Fibroblast of the aortic adventitia (primary cell): ENCODE data around the gene TBL1X. TPM values are rescaled to one million over a fixed set of nuclear protein-coding genes. Genes with fewer than 3 reads are reported as not detected.

ENCODE experiments used
- DNase-seq: peaks from one replicate; pipeline ENCODE4 v3.0.0-alpha.2; 2010; ENCODE audit warnings: low read depth
- H3K4me3 ChIP-seq: 2 replicates; pipeline ENCODE4 v1.5.1; 2011; ENCODE audit warnings: low read depth, mild to moderate bottlenecking, control low read depth, low read length, moderate library complexity
- total RNA-seq: library from RNA; depleted of rRNA; stranded (reverse); fragments of >200 nt; gene quantifications from 2 replicates; pipeline ENCODE4 v1.2.3, GENCODE V29; 2012; ENCODE audit warnings: low replicate concordance
- TF ChIP-seq, protein P1 (sequence below): IDR thresholded peaks from 2 replicates; pipeline ENCODE4 v1.5.1; 2011; ENCODE audit warnings: mild to moderate bottlenecking, low read length, control low read depth, inconsistent platforms; ENCODE audit not compliant: insufficient read depth

TBL1X gene
- total RNA-seq, 1 donor, result 15.6 TPM

DNA sequence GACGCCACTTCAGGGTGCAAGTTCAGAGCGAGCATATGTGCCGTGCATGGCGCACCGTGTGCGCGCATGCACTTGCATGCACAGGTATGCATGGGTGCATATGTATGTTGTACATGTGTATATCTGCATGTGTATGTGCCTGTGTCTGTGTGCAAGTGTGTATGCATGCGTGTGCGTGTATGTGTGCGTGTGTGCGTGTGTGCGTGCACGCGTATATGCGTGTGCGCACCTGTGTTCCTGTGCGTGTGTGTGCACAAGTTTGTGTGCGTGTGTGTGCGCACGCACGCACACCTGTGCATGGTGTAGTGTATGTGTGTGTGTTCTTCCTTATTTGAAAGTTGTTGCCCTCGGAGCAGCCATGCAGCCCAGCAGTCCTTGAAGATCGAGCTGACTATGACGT lies 224.0 kb downstream of the TBL1X start:
- no peak for DNase-seq
- H3K4me3 ChIP-seq, result no peak overlapping the region
- TF ChIP-seq, protein P1, sequence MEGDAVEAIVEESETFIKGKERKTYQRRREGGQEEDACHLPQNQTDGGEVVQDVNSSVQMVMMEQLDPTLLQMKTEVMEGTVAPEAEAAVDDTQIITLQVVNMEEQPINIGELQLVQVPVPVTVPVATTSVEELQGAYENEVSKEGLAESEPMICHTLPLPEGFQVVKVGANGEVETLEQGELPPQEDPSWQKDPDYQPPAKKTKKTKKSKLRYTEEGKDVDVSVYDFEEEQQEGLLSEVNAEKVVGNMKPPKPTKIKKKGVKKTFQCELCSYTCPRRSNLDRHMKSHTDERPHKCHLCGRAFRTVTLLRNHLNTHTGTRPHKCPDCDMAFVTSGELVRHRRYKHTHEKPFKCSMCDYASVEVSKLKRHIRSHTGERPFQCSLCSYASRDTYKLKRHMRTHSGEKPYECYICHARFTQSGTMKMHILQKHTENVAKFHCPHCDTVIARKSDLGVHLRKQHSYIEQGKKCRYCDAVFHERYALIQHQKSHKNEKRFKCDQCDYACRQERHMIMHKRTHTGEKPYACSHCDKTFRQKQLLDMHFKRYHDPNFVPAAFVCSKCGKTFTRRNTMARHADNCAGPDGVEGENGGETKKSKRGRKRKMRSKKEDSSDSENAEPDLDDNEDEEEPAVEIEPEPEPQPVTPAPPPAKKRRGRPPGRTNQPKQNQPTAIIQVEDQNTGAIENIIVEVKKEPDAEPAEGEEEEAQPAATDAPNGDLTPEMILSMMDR, result no peak

- TF ChIP-seq, protein P1, result no peak
Measured at GRCh38 chrX:9690046-9690445, 225.2 kb downstream of the TBL1X start.

GRCh38 chrX:9693307-9694001 lies 228.6 kb downstream of the TBL1X start:
- H3K4me3 ChIP-seq, result no peak overlapping the region
- TF ChIP-seq, protein P1, result no peak
- no peak for DNase-seq

More at GRCh38 chrX:9690046-9690445, 225.2 kb downstream of the TBL1X start:
- H3K4me3 ChIP-seq, result no peak overlapping the region
- DNase-seq, result no peak

GRCh38 chrX:9698576-9698975 lies 233.7 kb downstream of the TBL1X start:
- DNase-seq, result no peak
- H3K4me3 ChIP-seq, result no peak overlapping the region
- TF ChIP-seq, protein P1, result no peak

- H3K4me3 ChIP-seq, result no peak overlapping the region
- DNase-seq, result no peak
- TF ChIP-seq, protein P1, result no peak
Measured at GRCh38 chrX:9700555-9700954, 235.7 kb downstream of the TBL1X start.

DNA sequence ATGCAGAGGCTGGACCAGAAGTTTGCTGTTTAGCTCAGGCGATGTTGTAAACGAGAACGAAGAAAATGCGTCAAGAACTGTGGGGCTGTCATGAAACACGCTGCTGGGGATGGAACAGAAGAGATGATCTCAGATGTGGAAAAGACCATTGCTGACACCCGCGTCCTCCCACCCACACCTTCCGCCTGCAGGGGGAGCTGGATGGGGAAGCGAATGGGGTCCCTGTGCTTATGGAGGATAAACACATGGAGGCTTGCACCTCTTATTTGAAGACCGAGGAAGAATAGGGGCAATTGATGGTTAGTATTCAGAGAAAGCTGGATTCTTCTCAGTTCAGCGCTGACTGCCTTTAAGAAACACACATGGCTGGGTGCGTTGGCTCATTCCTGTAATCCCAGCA lies 236.9 kb downstream of the TBL1X start:
- TF ChIP-seq, protein P1, result no peak

DNA sequence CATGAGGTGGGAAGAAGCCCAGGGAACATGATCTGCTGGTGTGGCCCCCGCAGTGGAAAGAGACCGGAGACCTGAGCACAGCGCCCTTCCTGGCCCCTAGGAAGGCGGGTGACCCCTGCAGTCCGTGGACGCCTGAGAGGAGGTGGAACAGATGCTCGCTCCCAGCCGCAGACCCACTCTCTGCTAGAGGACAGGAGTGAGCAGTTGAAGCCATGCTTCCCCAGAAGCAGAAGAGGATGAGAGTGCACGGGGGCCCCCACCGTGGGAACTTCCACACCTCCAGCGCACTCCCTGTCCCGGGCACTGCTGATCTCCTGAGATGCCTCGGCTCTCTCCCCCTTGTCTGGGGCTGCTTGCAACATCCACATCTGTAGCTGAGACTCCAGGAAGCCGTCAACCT lies 238.5 kb downstream of the TBL1X start:
- TF ChIP-seq, protein P1, result no peak
- no peak overlapping the region for H3K4me3 ChIP-seq
- DNase-seq, result no peak

More for the DNA sequence above, 236.9 kb downstream of the TBL1X start:
- DNase-seq, result no peak
- no peak overlapping the region for H3K4me3 ChIP-seq
